HuH-7.5 (cell line): ENCODE data around the gene HDAC7.
A peak's percentile ranks its signal among the peaks of the same experiment; 100 is the strongest.

Experiments used
- DNase-seq: peaks from one replicate; pipeline ENCODE4 v3.0.0; 2011; ENCODE audit warnings: low spot score

The HDAC7 gene

GRCh38 chr12:47819896-47820630, at the start of gene HDAC7:
Gene HDAC7, minus strand, starts transcription at chr12:47819903. Its CDS starts 118 bp downstream, at chr12:47819785.
- DNase-seq, result peak; percentile 97

DNA sequence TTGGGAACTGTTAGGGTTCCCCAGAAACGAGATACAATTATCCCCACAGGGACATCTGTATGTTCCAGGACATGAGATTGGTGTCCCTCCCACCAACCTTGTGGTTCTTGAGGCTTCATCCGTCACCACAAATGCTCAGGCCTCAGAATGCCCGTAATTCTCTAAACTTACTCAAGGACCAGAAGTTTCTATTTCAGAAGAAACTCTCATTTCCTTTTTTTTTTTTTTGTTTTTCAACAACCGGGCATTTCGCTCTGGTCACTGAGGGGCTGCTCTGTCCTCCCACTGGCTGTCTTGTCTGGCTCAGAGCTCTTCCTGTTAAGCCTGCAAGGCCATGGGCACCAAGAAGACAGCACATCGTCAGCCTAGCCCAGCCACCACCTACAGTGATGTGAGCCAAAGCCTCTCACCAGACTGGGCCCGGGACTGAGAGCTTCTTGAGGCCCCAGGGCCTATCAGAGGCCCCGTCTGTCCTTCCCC, 48.9 kb upstream of the HDAC7 start:
- DNase-seq, result no peak

- no peak for DNase-seq
Observed at GRCh38 chr12:47868041-47868440, 48.3 kb upstream of the HDAC7 start.

DNA sequence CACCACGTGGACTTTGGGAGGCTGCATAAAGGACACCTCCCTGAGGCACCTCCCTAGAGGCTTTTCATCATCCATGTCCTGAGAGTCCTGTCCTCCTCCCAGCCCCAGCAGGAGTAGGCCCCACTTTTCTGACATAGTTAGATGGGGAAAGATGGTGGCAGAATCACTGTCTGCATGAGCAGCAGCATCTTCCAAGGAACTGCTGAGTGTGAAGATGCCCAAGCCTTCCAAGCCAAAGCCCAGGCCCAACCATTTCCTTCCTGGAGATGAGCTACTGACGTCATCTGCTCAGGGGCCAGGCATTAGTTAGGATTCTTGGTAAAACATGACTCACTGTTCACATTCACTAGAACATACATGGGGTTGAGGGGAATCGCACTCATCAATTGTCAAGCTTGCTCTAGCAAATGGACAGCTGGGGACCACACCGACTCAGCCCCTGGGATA, 47.8 kb upstream of the HDAC7 start:
- no peak for DNase-seq

DNA sequence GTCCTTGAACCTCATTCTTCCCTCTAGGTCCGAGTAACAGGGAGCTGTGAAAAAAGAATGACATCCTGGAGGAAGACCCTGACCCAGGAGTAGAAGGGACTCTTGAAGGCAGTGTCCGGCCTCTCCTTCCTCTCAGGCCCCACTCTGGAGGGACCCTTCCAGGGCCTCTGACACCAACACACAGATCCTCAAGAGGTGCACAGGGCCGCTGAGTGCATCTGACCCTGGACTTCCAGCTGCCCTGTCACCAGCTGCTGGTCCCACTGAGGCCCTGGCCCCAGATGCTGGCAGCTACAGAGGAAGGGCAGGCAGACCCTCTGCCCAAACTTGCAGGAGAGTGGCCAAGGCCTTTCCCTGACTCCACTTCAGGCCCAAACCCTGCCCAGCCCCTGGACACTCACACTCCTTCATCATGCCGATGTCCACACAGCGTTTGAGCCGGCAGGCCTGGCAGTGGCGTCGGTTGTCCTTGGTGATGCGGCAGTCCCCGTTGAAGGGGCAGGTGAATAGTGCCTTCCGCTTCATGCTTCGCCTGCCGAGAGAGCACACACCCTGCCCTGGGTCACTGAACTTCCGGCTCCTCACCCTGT, 45.0 kb upstream of the HDAC7 start:
- DNase-seq, result no peak

DNA sequence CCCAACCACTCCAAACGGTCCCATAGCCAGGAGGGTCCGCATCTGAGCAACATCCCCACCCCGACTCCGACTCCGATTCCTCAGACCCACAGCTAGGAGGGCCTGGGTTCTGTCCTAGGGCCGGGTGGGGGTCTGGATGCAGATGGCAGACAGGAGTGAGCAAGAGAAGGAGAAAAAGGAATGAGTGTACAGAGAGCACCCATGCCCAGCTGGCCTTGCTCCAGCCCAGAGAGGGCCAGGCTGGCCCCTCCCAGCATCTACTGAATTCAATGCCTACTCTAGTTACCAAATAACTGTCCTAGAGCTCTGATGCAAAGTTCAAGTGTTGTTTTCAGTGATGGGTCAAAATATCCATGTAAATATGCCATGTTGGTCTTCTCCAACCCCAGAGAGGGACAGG, 44.3 kb upstream of the HDAC7 start:
- DNase-seq, result no peak

DNA sequence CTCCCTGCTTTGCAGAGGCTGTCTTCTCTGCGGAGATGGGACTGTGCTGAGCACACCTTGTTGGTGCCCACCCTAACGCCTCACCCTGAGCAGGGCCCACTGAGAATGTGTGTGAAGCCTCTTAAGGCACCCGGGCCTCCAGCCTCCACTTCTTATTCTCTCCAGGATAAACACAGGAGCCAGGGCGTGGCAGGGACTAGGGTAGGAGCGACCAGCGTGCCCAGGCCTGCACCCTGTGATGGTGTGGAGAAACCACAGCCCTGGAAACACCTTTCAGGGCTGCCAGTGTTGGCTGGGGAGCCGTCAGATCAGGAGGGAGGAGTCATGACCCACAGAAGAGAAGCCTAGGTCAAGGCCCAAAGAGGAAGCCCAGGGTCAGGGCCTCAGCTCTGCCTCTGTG, 43.8 kb upstream of the HDAC7 start:
- DNase-seq, result no peak

- DNase-seq, result no peak
Observed at GRCh38 chr12:47862881-47863280, 43.2 kb upstream of the HDAC7 start.

DNA sequence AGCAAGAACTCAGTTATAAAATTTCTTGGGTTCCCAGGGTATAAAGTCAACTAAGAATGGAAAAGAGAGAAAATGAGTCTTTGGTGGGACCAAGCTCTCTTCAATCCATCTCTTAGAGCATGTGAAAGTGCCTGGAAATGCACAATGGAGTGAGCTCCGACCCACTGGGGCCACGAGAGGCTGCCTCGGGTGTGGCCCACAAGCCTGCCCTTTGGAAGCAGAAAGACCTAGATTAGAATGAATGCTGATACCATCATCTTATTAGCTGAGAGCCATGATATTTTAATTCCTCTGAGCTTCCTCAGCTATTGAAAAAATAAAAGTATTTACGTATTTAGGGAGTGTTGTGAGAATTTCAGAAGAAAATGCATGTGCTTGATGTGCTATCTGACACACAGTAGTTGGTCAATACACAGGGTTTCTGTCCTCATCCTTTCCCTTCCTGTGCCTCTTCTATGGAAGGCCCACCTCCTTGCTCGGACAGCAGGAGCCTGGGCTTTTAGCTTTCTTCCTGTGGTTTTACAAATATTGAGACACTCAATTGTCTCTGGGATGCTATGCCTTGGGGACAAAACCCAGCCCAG, 42.6 kb upstream of the HDAC7 start:
- DNase-seq, result no peak

DNA sequence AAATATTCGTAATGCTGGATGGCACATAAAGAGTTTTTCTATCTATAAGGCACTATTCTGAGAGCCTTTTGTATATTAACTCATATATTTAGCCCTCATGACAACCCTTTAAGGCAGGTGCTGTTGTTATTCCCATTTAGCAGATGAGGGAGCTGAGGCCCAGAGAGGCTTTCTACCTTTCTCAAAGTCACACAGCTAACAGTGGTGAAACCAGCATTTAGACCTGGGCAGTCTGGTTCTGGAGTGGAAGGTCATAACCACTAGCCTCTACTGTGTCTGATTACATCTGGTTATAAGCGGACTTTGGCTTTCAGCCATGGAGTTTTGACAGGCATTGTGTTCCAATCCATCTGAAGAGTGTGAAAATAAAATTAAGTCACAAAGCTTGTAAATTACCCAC, 41.2 kb upstream of the HDAC7 start:
- no peak for DNase-seq

- no peak for DNase-seq
Observed at GRCh38 chr12:47860279-47860841, 40.7 kb upstream of the HDAC7 start.

DNA sequence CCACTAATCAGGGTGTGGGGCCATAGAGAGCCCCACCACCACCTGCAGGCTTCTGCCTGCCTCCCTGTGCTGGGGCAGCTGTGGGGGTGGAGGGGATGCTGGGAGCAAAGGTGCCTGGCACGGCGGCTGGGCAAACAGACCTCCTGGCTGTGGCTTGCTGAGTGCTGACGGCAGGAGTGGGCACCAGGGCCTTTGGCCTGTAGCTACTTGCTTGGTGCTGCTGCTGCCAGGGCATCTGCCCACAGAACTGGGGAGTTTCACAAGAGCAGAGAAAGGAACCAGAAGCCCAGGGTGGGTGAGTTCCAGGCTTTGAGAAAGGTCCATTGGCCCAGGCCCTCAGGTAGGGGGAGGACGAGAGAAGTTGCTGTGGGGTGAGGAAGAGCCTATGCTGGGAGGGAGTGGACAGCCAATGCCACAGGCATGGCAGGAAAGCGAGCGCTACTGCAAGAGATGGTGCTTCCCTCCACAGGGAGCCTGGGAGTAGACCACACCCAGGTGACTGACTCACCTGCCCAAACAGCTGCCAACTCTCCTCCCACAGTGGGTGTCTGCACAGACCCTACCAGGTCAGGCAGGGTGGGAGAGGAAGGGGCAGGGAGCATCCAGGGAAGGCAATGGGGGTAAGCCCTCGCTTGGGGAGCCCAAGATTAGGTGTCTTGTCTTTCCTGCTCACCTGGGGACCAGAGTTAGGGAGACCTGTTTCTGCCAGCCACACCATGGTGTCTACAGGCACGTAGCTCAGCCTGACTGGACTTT, 39.0 kb upstream of the HDAC7 start:
- DNase-seq, result no peak

- no peak for DNase-seq
Observed at GRCh38 chr12:47856721-47857575, 37.2 kb upstream of the HDAC7 start.

- DNase-seq, result no peak
Observed at GRCh38 chr12:47856094-47856493, 36.4 kb upstream of the HDAC7 start.

GRCh38 chr12:47855502-47855901, 35.8 kb upstream of the HDAC7 start:
- DNase-seq, result no peak

GRCh38 chr12:47854531-47854930, 34.8 kb upstream of the HDAC7 start:
- DNase-seq, result no peak

DNA sequence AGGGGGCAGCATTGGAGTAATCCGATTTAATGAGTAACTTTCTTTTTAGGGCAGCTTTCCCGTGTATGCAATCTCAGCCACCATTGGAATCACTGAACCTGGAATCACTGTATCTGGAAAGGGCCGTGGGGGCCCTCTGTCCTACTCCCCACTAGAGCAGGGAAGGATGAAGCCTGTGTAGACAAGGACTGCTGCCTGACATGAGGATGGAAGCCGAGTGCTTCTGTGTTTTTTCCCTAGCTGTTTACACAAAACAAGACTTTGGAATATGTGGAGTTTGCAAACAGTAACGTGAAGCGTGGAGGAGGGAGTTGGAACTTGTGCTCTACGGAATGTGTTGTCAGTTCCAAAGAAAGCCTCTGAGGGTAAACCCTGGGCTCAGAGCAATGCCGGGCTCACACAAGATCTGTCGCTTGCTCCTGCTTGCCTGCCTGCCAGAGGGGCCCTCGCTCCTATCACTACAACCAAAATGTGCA, 32.4 kb upstream of the HDAC7 start:
- DNase-seq, result peak; percentile 59

- no peak for DNase-seq
Observed at GRCh38 chr12:47851303-47851952, 31.7 kb upstream of the HDAC7 start.

- peak; percentile 76 for DNase-seq
Observed at GRCh38 chr12:47850153-47851084, 30.7 kb upstream of the HDAC7 start.
